Stimulated activated CD4-positive, alpha-beta T cell treated with anti-CD3 and anti-CD28 coated beads, Interleukin-4, amount 100 ng/mL, for 24 hours (primary cell): Measurements from ENCODE around the gene NGF.
"Not testable (repeated sequence)": the region's sequence is repeated elsewhere in the genome, so short reads cannot be mapped to it uniquely, and the experiment has no call there.

Experiments used
- DNase-seq: peaks from one replicate; pipeline ENCODE4 v3.0.0-alpha.2; 2020

The NGF gene

GRCh38 chr1:115332813-115333608, 5.0 kb downstream of the NGF start:
- no peak for DNase-seq

GRCh38 chr1:115331558-115332331, 6.3 kb downstream of the NGF start:
- DNase-seq, result no peak

GRCh38 chr1:115330480-115331013, 7.5 kb downstream of the NGF start:
- DNase-seq, result no peak

GRCh38 chr1:115329965-115330364, 8.1 kb downstream of the NGF start:
- no peak for DNase-seq

GRCh38 chr1:115327270-115327669, 10.8 kb downstream of the NGF start:
- no peak for DNase-seq

- no peak for DNase-seq
Observed at GRCh38 chr1:115326419-115326818, 11.6 kb downstream of the NGF start.

GRCh38 chr1:115325874-115326273, 12.2 kb downstream of the NGF start:
- no peak for DNase-seq

GRCh38 chr1:115324649-115325420, 13.2 kb downstream of the NGF start:
- DNase-seq, result no peak

GRCh38 chr1:115323366-115324004, 14.6 kb downstream of the NGF start:
- DNase-seq, result no peak

GRCh38 chr1:115322631-115323030, 15.4 kb downstream of the NGF start:
- DNase-seq, result no peak

- DNase-seq, result no peak
Observed at GRCh38 chr1:115320377-115320776, 17.7 kb downstream of the NGF start.

GRCh38 chr1:115319706-115320105, 18.3 kb downstream of the NGF start:
- no peak for DNase-seq

- no peak for DNase-seq
Observed at GRCh38 chr1:115317101-115318012, 20.7 kb downstream of the NGF start.

- no peak for DNase-seq
Observed at GRCh38 chr1:115314765-115315164, 23.3 kb downstream of the NGF start.

- no peak for DNase-seq
Observed at GRCh38 chr1:115314092-115314491, 24.0 kb downstream of the NGF start.

GRCh38 chr1:115313182-115313581, 24.9 kb downstream of the NGF start:
- no peak for DNase-seq

- DNase-seq, result no peak
Observed at GRCh38 chr1:115312742-115313141, 25.3 kb downstream of the NGF start.

- DNase-seq, result no peak
Observed at GRCh38 chr1:115311474-115311989, 26.5 kb downstream of the NGF start.

GRCh38 chr1:115310581-115311473, 27.2 kb downstream of the NGF start:
- no peak for DNase-seq

GRCh38 chr1:115309504-115309903, 28.5 kb downstream of the NGF start:
- DNase-seq, result not testable (repeated sequence)
